Measurements from ENCODE around the gene UBB.

DNA sequence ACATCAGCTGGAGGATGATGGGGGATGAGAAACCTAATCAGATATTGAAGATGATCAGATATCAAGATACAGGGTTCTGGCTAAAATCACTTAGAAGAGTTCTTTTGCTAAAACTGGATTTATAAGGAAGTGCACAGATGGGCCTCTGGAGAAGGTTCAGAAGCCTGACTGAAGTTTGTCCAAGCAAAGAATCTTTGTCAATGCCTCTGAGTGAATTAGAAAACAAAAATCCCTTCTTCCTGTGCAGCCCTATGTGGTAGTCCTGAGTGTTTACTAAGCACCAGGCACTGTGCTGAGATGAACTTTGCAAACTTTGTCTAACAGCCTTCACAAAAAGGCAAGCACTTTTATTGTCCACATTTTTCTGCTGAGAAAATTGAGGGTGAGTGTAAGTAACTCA lies 16.3 kb upstream of the UBB start:
- TF ChIP-seq, protein P1, sequence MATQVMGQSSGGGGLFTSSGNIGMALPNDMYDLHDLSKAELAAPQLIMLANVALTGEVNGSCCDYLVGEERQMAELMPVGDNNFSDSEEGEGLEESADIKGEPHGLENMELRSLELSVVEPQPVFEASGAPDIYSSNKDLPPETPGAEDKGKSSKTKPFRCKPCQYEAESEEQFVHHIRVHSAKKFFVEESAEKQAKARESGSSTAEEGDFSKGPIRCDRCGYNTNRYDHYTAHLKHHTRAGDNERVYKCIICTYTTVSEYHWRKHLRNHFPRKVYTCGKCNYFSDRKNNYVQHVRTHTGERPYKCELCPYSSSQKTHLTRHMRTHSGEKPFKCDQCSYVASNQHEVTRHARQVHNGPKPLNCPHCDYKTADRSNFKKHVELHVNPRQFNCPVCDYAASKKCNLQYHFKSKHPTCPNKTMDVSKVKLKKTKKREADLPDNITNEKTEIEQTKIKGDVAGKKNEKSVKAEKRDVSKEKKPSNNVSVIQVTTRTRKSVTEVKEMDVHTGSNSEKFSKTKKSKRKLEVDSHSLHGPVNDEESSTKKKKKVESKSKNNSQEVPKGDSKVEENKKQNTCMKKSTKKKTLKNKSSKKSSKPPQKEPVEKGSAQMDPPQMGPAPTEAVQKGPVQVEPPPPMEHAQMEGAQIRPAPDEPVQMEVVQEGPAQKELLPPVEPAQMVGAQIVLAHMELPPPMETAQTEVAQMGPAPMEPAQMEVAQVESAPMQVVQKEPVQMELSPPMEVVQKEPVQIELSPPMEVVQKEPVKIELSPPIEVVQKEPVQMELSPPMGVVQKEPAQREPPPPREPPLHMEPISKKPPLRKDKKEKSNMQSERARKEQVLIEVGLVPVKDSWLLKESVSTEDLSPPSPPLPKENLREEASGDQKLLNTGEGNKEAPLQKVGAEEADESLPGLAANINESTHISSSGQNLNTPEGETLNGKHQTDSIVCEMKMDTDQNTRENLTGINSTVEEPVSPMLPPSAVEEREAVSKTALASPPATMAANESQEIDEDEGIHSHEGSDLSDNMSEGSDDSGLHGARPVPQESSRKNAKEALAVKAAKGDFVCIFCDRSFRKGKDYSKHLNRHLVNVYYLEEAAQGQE (IDR thresholded peaks at IDR 0.05), result no peak
- TF ChIP-seq JUND (IDR thresholded peaks at IDR 0.05), result no peak
- TF ChIP-seq, protein P2, sequence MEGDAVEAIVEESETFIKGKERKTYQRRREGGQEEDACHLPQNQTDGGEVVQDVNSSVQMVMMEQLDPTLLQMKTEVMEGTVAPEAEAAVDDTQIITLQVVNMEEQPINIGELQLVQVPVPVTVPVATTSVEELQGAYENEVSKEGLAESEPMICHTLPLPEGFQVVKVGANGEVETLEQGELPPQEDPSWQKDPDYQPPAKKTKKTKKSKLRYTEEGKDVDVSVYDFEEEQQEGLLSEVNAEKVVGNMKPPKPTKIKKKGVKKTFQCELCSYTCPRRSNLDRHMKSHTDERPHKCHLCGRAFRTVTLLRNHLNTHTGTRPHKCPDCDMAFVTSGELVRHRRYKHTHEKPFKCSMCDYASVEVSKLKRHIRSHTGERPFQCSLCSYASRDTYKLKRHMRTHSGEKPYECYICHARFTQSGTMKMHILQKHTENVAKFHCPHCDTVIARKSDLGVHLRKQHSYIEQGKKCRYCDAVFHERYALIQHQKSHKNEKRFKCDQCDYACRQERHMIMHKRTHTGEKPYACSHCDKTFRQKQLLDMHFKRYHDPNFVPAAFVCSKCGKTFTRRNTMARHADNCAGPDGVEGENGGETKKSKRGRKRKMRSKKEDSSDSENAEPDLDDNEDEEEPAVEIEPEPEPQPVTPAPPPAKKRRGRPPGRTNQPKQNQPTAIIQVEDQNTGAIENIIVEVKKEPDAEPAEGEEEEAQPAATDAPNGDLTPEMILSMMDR (IDR thresholded peaks at IDR 0.05; ENCODE audit: low read depth, low read length, missing input control), result no peak
- no peak for TF ChIP-seq SP1 (IDR thresholded peaks at IDR 0.05)
- no peak for TF ChIP-seq EGR1 (IDR thresholded peaks at IDR 0.05; ENCODE audit: low read depth in 2 of 2)
- no peak for TF ChIP-seq RAD21 (IDR thresholded peaks at IDR 0.05)
- no peak for TF ChIP-seq TAF1 (conservative IDR thresholded peaks at IDR 0.05)
- TF ChIP-seq, protein P3, sequence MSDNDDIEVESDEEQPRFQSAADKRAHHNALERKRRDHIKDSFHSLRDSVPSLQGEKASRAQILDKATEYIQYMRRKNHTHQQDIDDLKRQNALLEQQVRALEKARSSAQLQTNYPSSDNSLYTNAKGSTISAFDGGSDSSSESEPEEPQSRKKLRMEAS (IDR thresholded peaks at IDR 0.05), result no peak
- no peak for TF ChIP-seq YY1 (IDR thresholded peaks at IDR 0.05)
- no peak for TF ChIP-seq RXRA (IDR thresholded peaks at IDR 0.05)
- TF ChIP-seq, protein P4, sequence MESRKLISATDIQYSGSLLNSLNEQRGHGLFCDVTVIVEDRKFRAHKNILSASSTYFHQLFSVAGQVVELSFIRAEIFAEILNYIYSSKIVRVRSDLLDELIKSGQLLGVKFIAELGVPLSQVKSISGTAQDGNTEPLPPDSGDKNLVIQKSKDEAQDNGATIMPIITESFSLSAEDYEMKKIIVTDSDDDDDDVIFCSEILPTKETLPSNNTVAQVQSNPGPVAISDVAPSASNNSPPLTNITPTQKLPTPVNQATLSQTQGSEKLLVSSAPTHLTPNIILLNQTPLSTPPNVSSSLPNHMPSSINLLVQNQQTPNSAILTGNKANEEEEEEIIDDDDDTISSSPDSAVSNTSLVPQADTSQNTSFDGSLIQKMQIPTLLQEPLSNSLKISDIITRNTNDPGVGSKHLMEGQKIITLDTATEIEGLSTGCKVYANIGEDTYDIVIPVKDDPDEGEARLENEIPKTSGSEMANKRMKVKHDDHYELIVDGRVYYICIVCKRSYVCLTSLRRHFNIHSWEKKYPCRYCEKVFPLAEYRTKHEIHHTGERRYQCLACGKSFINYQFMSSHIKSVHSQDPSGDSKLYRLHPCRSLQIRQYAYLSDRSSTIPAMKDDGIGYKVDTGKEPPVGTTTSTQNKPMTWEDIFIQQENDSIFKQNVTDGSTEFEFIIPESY (IDR thresholded peaks at IDR 0.05), result no peak
- no peak for TF ChIP-seq GABPA (IDR thresholded peaks at IDR 0.05 in 1 of 2, conservative IDR thresholded peaks at IDR 0.05 in 1 of 2)
- TF ChIP-seq, protein P5, sequence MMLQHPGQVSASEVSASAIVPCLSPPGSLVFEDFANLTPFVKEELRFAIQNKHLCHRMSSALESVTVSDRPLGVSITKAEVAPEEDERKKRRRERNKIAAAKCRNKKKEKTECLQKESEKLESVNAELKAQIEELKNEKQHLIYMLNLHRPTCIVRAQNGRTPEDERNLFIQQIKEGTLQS (IDR thresholded peaks at IDR 0.05), result no peak
- no peak for TF ChIP-seq HNF4G (IDR thresholded peaks at IDR 0.05)
